Activated T-cell treated with anti-CD3 and anti-CD28 coated beads, Interleukin-2, amount 50 U/mL, for 1 hour (primary cell): ENCODE results near the gene PLXNB3.
"Not testable (repeated sequence)": the region's sequence is repeated elsewhere in the genome, so short reads cannot be mapped to it uniquely, and the experiment has no call there.

Source experiments
- DNase-seq: peaks from one replicate; pipeline ENCODE4 v3.0.0-alpha.2; 2020

PLXNB3 gene

GRCh38 chrX:153794018-153794896 is 30.2 kb downstream of the PLXNB3 start, which contains the start of the genes IDH3G and SSR4:
Gene IDH3G, minus strand, starts transcription at chrX:153794375. Its CDS starts 49 bp downstream, at chrX:153794326.
Gene SSR4, plus strand, starts transcription at chrX:153794668. Its CDS starts 20 bp downstream, at chrX:153794688.
- peak; percentile 92 for DNase-seq

DNA sequence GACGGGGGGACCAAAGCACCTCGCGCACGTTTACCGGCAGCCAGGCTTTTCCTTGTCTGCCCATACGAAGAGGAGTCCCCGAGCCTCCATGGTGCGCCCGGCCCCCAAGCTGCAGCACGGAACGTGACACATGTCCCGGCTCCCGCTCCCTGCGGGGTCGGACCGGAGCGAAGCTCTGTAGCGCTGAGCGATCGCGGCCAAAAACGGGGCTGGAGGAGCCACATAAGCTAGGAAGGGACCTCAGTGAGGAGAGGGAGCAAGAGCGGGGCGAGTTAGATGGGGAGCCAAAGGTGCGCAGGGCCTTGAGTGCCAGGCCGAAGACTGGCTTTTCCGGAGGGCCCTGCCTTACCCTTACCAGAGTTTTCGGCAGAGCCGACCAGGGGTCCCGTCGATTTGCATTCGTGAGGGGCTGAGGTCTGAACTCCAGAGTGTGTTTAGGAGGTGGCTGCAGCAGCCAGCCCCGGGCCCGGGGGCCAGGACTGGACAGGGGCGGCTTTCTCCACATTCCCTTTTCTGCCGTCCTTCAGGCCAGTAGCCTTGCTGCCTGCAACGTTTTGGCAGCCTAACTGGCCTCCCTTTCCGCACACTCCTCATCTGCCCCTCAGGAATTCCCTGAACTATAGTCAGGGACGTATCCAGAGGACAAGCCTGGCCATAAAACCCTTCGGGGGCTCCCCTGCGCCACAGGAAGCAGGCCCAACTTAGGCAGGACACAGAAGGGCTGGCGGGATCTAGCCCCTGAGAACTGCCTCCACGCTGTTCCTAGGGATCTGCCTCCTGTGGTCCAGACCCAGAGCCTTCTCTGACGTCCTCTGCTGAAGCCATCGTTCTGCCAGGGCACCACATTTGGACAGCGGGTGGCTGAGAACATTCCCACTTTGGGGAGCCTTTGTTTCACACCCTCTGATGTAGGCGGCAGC is 31.1 kb downstream of the PLXNB3 start:
- DNase-seq: no peak

DNA sequence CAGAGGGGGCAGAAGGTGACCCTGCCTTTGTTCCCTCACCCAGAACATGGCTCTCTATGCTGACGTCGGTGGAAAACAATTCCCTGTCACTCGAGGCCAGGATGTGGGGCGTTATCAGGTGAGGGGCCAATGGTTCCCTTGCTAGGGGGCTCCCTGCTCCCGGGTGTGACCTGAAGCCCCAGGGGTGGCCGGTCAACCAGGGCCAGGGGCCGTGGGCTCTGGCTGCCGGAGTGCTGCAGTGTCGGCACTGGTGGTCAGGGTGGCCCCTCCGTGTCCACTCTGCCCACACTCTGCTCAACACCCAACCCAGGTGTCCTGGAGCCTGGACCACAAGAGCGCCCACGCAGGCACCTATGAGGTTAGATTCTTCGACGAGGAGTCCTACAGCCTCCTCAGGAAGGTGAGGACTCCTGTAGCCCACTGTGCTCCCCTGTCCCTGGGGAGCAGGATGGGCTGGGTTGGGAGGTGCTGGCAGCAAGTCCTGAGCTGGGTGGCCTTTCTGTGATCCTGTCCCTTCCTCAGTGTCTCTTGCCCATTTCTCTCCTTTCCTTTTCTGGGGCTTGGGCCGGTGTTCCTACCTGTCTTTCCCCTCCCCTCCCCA is 33.5 kb downstream of the PLXNB3 start:
- DNase-seq: no peak

DNA sequence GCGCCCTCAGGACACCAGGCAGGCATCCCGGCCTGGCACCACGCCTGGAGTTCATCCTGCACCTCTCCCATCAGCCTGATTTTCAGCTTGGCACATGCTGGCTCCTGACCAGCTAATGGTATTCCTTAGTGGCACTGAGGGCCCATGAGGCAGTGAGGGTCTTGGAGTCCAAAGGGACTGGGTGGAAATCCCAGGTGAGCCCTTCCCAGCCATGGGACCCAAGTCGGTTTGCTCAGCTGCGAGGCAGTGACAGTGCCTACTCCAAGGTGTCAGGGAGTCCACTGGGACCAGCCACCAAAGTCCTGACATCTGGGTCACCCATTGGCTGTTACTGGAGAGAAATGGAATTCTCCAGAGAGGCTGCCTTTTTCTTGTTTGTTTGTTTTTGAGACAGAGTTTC is 35.3 kb downstream of the PLXNB3 start:
- no peak for DNase-seq

DNA sequence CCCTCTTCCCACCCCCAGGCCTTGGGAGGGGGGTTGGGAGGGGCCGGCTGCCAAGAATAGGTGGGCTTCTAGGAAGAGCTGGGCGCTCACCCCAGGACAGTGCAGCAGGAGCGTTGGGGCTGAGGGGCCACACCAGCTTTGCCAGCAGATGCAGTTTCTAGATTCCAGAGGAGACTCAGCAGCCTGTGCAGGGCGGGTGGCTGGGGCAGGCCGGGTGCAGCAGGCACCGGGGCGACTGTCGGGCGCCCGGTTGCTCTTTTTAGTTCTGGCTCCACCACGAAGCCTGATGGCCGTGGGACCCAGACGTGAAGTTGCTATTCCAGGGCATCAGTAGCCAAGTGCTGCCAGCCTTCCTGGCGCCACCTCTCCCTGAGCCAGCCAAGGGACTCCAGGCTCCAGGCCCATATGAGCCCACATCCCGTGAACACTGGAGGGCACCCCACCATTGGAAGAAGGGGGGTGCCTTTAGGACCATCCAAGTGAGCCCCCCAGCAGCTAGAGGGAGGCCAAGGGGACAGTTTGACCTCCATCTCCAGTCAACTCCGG is 36.2 kb downstream of the PLXNB3 start:
- no peak for DNase-seq

DNA sequence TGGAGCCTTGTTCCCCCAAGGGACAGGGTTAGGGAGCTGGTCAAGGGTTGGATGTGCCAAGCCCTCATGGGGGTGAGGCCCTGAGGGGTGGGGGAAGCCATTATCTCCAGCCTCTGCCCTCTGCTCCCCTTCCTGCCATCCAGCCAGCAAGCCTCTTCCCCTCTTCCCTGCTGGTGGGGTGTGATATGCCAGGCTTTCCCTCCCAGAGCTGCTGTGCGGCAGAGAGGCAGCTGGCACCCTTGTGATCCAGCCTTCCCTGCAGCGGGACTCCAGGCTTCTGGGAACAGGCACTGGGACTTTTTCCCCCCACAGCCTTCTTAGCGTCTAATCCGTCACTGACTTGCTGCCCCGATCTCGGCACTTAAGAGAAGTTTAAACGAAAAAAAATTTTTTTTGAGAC is 36.7 kb downstream of the PLXNB3 start:
- DNase-seq: no peak

- no peak for DNase-seq
These were observed 37.6 kb downstream of the PLXNB3 start for GRCh38 chrX:153801669-153802068.

GRCh38 chrX:153802513-153803045 is 38.5 kb downstream of the PLXNB3 start:
- no peak for DNase-seq

GRCh38 chrX:153803211-153804099 is 39.4 kb downstream of the PLXNB3 start:
- no peak for DNase-seq

DNA sequence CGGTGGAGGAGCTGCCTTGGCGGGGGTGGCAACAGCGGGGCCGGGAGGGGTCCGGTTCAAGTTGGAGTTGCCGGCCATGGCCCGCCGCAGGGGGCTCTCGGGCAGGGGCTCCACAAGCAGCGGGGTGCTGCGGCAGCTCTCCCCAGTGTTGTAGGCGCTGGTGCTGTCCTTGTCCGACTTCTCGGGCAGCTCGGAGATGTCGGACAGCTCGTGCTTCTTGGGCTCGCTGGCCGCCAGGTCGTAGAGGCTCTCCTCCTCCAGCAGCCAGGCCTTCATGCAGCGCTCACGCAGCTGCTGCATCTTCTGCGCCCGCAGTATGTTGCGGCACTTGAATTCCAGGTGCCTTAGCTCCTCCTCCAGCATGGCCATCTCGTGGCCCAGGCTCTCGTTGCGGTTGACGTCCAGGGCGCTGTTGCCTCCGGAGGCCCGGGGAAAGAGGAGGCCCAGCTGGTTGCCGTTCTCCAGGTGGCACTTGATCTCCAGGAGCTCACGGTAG is 40.1 kb downstream of the PLXNB3 start:
- DNase-seq: no peak

- DNase-seq: no peak
These were observed 40.6 kb downstream of the PLXNB3 start for GRCh38 chrX:153804621-153805020.

DNA sequence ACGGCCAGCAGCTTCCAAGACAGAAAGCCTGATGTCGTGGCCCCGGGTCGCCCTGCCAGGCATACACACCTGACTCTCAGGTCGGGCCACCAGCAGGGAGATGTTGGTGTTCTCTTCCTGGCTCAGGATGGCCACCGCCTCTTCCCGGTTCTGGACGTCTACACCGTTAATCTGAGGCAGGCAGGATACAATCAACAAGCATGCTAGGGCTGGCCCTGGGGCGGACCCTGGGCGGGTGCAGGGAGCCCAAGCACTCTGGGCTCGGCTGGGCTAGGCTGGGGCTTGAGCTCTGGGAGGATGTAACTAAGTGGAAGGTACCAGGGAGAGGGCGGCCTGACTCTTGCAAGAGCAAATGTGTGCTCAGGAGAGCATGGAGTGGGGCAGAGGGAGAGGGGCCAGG is 41.4 kb downstream of the PLXNB3 start:
- no peak for DNase-seq

GRCh38 chrX:153806999-153807575 is 43.0 kb downstream of the PLXNB3 start:
- DNase-seq: no peak

- DNase-seq: no peak
These were observed 43.9 kb downstream of the PLXNB3 start for GRCh38 chrX:153807976-153808375.

DNA sequence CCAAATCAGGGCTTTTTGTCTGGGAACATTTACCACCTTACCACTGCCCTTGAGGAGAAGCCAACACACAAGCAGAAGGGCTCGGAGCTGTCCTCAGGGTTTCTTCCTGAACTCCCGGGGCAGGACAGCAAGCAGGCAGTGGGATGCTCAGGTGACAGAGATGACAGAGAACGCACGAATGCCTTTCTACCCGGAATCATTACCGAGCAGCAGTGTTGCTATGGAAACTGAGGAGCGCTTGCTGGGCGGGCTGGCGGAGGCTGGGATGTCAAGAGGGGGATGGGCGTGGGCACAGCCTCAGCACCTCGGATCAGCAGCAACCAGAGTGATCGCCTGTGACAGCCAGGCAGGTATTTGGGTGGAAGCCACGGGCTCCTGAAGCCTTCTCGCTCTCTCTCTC is 48.2 kb downstream of the PLXNB3 start:
- no peak for DNase-seq

- no peak for DNase-seq
These were observed 49.1 kb downstream of the PLXNB3 start for GRCh38 chrX:153813161-153813560.

DNA sequence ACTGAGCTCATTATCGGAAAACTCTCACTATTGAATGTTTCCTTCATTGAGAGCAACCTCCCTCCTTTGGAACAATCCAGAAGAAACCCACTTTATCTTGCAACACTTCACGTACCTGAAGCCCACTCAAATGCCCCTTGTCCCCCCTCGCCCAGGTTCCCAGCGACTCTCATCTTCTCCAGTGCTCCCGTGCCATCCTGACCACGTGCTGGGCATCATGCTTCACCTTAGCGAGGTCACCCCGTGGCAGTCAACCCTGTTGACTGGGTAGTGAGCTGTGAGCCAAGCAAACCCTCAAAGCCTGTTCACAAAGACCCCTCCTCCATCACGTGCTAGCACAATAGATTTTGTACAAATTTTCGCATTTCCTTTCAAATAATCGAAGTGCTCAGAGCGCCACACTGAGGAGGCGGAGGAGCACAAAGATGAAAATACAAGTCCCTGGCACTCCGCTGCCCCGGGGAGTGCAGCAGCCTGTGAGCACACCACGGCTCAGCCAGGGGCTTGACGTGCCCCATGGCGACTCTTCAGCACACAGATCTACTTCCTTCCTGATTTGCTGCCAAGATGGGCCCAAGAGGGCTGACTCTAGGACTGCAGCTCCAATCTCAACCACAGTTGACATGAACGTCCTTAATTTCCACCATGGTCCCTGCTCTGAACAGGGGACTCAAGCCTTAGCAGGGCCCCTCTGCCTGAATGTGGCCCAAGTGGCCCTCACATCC is 50.7 kb downstream of the PLXNB3 start:
- no peak for DNase-seq

DNA sequence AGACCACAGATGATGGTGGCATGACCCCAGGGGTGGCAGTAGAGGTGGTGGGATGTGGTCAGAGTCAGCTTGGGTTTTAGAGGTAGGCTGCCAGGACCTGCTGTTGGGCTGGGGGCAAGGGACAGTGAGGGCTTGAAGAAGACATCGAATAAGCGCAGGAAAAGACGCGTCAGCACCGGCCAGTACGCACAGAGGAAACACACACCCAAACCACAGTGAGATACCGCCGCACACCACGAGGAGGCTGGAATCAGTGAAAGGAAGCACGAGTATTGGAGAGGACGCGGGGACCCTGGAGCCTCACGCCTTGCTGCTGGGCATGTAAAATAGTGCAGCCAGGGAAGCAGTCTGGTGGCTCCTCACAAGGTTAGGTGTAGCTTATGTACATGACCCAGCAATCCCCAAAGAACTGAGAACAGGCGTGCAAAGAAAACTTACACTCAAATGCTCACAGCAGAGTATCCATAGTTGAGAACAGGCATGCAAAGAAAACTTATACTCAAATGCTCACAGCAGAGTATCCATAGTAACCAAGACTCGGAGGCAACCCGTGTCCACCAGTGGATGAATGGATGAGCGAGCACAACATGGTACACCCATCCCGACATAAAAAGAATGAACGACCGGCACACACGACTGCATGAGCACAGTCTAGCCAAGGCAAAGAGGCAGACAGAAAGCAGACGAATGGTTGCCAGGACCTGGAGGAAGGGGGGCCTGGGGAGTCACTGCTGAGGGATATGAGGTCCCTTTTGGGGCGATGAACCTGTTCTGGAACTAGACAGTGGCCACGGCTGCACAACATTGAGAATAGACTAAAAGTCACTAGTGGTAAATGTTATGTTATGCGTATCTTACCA is 53.0 kb downstream of the PLXNB3 start:
- DNase-seq: peak; percentile 47

- DNase-seq: not testable (repeated sequence)
These were observed 54.0 kb downstream of the PLXNB3 start for GRCh38 chrX:153818064-153818463.
